HG03066 (cell line): ENCODE results near the gene GAK.

Experiments used
- ATAC-seq: cut with Tn5 transposase; IDR thresholded peaks from one replicate; pipeline ENCODE4 v1.9.1; 2021; ENCODE audit warnings: low read depth; ENCODE audit not compliant: unreplicated experiment

GAK gene

GRCh38 chr4:875818-876423 is 56.2 kb downstream of the GAK start:
- no peak for ATAC-seq

DNA sequence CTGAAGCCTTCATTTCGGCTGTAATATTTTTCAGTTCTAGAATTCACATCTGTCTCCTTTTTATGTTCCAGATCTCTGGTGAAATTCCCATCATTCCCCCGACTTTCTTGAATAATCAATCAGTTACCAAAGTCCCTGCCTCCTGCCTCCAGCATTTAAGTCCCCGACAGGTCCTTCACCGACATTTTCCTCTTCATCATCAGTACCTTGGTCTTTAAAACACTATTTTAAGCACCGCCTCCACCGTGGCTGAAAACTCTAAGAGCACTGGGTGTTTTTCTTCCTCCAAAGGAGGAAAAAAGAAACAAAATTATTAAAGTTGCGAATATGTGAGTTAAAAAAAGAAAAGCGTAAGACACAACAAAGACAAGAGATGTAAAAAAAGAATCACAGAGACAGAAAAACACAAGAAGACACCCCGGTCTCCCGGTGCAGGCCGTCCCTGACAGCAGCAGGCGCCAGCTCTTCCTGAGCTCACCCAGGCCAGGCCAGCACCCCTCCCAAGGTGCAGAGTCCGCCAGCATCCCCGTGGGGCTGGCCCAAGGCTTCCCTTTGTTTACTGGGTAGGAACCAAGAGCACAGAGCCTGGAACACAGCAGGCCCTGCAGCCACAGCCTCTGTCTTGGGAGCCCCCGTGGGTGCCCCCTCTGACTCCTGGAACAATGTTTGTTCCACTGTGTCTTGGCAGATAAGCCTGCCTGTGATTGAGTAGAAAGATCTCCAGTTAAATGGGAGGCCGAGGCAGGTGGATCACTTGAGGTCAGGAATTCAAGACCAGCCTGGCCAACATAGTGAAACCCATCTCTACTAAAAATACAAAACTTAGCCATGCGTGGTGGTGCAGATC is 56.9 kb downstream of the GAK start:
- ATAC-seq = no peak

GRCh38 chr4:874056-874455 is 58.1 kb downstream of the GAK start:
- ATAC-seq = no peak

DNA sequence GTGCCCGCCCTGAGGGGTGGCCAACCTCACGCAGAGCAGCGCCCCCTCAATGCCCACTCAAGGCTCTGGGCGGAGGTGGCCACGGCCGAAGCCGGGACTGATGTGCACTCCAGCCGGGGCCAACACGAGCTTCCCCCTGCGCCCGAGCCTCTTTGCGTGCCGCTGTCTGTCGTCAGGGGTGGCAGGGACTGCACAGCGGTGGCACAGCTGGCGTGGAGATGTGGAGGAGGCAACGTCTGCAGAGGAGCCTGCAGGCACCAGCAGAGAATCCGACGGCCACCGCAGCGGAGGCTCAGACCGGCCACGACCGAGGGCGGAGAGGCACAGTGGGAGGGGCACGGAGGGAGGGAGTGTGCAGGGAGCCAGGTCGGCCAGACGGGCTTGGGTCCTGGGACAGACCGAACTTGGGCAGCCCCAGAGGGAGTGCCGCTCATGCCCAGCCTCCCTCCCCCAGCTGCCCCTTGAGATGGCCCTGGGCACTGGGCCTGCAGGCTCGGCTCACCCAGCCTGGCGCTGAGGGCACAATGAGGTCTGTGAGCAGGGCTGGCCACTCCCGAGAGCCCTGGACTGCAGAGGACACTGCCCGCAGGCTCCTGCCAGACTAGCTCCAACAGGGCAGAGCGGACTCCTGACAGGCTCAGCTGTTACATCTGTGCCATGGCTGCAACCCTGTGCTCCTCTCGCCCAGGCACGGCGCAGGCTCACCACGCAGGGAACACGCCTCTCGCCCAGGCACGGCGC is 59.7 kb downstream of the GAK start:
- ATAC-seq = no peak

DNA sequence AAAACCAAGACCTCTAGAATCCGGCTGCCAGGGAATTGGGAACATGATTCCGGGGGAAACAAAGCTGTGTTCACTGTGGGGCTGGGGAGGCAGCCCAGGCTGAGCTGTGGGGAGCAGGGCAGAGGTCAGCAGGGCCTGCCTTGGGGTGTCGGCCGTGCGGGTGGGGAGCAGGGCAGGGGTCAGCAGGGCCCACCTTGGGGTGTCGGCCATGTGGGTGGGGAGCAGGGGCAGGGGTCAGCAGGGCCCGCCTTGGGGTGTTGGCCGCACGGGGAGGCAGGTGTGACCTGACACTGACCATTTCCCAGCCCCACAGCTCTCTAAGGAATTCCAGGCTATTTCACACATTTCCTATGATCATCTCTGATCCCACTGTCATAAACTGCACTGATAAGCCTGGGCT is 60.6 kb downstream of the GAK start:
- no peak for ATAC-seq

DNA sequence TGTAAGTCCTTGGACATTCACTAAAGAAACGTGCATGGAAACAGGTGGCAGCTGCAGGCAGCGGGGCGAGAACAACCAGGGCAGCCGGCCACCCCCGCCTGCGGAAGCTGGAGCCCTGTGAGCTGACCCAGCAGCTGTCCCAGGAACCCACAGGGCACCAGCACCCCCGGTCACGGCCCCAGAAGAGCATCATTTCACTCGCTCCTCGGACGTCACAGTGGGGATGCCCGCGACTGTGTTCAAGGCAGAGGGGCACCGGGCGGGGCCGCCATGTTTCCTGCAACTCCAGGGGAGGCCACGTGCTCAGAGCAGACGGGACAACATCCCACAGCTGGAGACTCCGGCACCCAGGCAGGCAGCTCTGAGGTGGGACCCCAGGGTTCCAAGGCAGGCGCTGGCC is 61.2 kb downstream of the GAK start:
- no peak for ATAC-seq

DNA sequence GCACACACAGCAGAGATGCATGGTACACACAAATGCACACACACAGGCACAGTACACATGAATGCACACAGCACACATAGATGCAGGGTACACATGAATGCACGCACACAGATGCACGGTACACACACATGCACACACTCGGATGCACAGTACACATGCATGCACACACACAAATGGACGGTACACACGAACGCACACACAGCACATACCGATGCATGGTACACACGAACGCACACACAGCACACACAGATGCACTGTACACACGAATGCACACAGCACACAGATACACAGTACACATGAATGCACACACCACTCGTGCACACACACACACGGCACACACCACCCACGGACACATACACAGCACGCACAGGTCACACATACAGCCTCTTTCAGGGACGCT is 62.3 kb downstream of the GAK start:
- no peak for ATAC-seq

- no peak for ATAC-seq
Measured at GRCh38 chr4:868421-868820, 63.7 kb downstream of the GAK start.

GRCh38 chr4:867526-868250 is 64.4 kb downstream of the GAK start:
- ATAC-seq = no peak

GRCh38 chr4:866761-867390 is 65.2 kb downstream of the GAK start:
- no peak for ATAC-seq

- ATAC-seq = no peak
Measured at GRCh38 chr4:866068-866760, 65.9 kb downstream of the GAK start.

DNA sequence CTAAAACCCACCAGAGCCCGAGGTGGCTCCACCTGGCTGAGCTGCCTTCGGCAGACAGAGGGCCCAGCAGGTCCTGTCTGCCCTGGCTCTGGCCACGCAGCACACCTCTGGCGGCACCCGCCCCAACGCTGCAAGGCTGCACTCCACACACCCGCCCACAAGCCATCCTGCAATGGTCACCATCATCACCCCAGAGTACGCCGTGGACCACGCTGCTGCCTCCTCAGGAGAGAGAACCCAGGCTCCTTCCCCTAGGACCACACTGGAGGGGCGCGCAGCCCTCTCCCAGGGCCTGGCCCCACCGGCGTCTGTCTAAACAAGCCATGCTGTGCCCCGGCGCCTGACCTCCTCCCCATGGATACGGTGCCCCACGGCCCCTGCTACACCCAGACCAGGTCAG is 66.5 kb downstream of the GAK start:
- ATAC-seq = no peak

GRCh38 chr4:865121-865465 is 67.0 kb downstream of the GAK start:
- no peak for ATAC-seq

DNA sequence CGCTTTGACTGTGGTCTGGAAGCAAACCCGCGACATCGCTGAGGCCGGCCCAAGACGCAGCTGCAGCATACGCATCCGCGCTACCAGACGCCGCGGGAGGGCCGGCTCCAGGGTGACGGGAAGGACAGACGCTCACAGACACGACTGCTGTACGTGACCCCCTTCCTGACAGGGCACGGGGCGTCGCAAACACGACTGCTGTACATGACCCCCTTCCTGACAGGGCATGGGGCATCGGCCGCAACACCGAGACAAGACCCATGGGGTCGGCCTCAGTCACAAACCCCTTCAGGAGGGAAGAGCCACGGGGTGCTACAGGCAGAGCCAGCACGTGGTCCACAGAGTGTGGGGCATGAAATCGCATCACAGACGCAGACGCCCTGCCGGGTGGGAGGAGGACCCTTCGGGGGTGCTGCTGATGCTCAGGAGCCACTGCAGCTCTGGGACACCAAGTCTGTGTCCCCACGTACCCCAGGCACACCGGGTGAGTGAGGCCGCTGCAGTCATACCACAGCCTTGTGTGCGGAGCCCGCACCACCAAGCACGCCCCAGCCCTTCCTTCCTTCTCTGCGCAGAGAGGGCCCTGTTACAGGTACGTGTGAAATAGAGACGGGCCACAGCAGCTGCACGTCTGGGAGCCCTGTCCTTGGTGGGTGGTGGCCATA is 67.5 kb downstream of the GAK start:
- ATAC-seq = no peak

GRCh38 chr4:860561-860960 is 71.6 kb downstream of the GAK start:
- no peak for ATAC-seq

- no peak for ATAC-seq
Measured at GRCh38 chr4:859496-859895, 72.6 kb downstream of the GAK start.

- ATAC-seq = no peak
Measured at GRCh38 chr4:858831-859451, 73.2 kb downstream of the GAK start.

GRCh38 chr4:858041-858481 is 74.1 kb downstream of the GAK start:
- ATAC-seq = no peak

DNA sequence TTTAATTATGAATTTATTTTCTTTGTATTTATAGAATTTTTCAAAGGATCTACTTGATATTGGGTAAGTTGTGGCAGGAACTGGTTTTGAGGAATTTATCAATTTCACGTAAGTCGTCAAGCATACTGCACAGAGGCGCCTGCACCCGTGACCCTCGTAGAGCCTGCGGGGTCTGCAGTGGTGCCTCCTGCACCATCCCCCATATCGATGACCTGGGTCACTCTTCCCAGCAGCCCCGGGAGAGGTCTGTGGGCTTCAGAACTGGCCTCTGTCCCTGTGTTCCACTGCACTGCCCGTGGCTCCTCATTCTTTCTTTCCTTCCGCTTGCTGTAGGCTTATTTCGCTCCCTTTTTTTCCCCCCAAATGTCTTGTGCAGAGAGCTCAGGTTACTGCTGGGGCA is 74.7 kb downstream of the GAK start:
- ATAC-seq = no peak
